ENCODE results near the gene WHRN. TPM values are rescaled to one million over a fixed set of nuclear protein-coding genes. Genes with fewer than 3 reads are reported as not detected.
A peak's percentile ranks its signal among the peaks of the same experiment; 100 is the strongest.

The WHRN gene
- total and polyA plus RNA-seq, 9 of the 15 experiments (the other 6 are each of a cell fraction or from before 2014, with no cell fraction given): 0.31 to 14.1 (median 3.0) TPM

DNA sequence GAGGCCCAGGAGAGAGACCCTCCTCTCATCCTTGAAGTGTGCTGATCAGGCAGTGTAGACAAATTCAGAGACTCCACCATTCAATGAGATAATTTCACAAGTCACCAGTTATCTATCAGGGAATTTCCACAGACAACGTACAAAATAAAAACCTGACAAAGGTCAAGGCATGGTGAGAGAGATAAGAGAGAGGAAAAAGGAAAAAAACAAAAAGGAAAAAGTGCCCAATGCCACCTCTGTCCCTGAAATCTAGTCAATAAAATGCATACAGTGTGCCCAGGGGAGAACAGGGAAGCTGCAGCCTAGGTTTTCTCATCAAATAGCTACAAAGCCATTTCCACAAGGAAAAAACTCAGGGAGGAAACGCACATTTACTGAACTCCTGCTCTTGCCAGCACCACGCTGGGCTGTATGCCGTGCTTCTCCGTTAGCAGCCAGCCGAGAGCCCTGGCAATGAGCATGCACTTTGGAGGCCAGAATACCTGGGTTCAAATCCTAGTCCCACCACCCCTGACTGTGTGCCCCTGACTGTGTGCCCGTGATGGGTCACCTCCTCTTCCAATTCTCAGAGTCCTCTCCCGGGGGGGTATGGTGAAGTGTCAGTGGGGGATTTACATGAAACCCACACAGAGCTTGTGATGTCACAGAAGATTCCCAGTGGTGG is 11.6 kb downstream of the WHRN start (continued):
- TF ChIP-seq SRSF3 (IDR thresholded peaks at IDR 0.05; ENCODE audit: insufficient read depth, low read length) (no peak), DMBX1 (CRISPR knock-in tag; IDR thresholded peaks at IDR 0.05; ENCODE audit: borderline replicate concordance) (no peak), CEBPG (CRISPR knock-in tag; IDR thresholded peaks at IDR 0.05) (no peak), CEBPG (tag; conservative IDR thresholded peaks at IDR 0.05 in 1 of 2, IDR thresholded peaks at IDR 0.05 in 1 of 2) (no peak), ZZZ3 (IDR thresholded peaks at IDR 0.05) (no peak), ZNF263 (CRISPR knock-in tag; IDR thresholded peaks at IDR 0.05; ENCODE audit: borderline replicate concordance) (no peak), NBN (IDR thresholded peaks at IDR 0.05; ENCODE audit: low read depth) (no peak), RNF2 (IDR thresholded peaks at IDR 0.05) (no peak), SOX6 (IDR thresholded peaks at IDR 0.05) (peak; percentile 60), NR2C1 (IDR thresholded peaks at IDR 0.05) (no peak), NR2C1 (tag; IDR thresholded peaks at IDR 0.05) (no peak), CAMTA2 (CRISPR knock-in tag; conservative IDR thresholded peaks at IDR 0.05) (no peak), TFAM (CRISPR knock-in tag; conservative IDR thresholded peaks at IDR 0.05) (no peak), ZNF444 (CRISPR knock-in tag; IDR thresholded peaks at IDR 0.05) (no peak)
- TF ChIP-seq, protein P1, sequence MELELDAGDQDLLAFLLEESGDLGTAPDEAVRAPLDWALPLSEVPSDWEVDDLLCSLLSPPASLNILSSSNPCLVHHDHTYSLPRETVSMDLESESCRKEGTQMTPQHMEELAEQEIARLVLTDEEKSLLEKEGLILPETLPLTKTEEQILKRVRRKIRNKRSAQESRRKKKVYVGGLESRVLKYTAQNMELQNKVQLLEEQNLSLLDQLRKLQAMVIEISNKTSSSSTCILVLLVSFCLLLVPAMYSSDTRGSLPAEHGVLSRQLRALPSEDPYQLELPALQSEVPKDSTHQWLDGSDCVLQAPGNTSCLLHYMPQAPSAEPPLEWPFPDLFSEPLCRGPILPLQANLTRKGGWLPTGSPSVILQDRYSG (tag; conservative IDR thresholded peaks at IDR 0.05; ENCODE audit: low read depth): 0 out of 2 replicates have a peak, but pooled peaks have one; percentile 48
- TF ChIP-seq, protein P2, sequence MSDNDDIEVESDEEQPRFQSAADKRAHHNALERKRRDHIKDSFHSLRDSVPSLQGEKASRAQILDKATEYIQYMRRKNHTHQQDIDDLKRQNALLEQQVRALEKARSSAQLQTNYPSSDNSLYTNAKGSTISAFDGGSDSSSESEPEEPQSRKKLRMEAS (CRISPR knock-in tag; IDR thresholded peaks at IDR 0.05): no peak
- TF ChIP-seq, protein P3, sequence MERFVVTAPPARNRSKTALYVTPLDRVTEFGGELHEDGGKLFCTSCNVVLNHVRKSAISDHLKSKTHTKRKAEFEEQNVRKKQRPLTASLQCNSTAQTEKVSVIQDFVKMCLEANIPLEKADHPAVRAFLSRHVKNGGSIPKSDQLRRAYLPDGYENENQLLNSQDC (CRISPR knock-in tag; IDR thresholded peaks at IDR 0.05): no peak
- TF ChIP-seq, protein P4, sequence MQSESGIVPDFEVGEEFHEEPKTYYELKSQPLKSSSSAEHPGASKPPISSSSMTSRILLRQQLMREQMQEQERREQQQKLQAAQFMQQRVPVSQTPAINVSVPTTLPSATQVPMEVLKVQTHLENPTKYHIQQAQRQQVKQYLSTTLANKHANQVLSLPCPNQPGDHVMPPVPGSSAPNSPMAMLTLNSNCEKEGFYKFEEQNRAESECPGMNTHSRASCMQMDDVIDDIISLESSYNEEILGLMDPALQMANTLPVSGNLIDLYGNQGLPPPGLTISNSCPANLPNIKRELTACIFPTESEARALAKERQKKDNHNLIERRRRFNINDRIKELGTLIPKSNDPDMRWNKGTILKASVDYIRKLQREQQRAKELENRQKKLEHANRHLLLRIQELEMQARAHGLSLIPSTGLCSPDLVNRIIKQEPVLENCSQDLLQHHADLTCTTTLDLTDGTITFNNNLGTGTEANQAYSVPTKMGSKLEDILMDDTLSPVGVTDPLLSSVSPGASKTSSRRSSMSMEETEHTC (IDR thresholded peaks at IDR 0.05): no peak

All from K562 (cell line).